ENCODE measurements around the gene SUSD1. TPM values are rescaled to one million over a fixed set of nuclear protein-coding genes. Genes with fewer than 3 reads are reported as not detected.
A peak's percentile ranks its signal among the peaks of the same experiment; 100 is the strongest.

SUSD1 gene
- total RNA-seq, 3 donors from 2014 or later: 6.4 to 17.3 (median 13.1) TPM

DNA sequence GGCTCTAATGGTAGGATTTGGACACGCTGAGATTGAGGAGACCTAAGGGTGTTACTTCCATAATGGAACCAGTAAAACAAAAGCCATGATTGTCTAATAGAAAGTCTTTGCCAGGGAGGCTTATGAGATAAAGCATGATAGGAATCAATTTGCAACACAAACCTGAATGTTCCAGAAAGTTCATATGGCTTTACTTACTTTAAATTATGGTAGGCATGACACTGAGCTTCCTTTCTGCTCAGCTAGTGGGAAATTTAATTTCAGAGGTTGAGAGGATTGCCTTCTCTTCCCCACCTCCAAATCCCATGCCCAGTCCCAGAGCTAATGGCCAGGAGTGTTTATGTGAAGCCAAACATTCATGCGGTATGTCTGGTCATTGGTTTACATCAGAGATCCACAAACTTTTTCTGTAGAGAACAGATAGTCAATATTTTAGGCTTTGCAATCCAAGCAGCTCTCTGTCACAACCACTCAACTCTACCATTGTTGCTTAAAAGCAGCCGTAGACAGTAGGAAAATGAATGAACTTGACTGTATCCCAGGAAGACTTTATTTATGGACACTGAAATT, 164.0 kb downstream of the SUSD1 start:
- H3K27me3 ChIP-seq: no peaks in the 10 kb centered on the region
- intact Hi-C loops (cut with DNase I; ENCODE audit: low total_unique reads): no loop called here
- TF ChIP-seq POLR2AphosphoS5 (IDR thresholded peaks at IDR 0.05): no peak
- no peak for TF ChIP-seq POLR2A (IDR thresholded peaks at IDR 0.05)
- TF ChIP-seq, protein P1, sequence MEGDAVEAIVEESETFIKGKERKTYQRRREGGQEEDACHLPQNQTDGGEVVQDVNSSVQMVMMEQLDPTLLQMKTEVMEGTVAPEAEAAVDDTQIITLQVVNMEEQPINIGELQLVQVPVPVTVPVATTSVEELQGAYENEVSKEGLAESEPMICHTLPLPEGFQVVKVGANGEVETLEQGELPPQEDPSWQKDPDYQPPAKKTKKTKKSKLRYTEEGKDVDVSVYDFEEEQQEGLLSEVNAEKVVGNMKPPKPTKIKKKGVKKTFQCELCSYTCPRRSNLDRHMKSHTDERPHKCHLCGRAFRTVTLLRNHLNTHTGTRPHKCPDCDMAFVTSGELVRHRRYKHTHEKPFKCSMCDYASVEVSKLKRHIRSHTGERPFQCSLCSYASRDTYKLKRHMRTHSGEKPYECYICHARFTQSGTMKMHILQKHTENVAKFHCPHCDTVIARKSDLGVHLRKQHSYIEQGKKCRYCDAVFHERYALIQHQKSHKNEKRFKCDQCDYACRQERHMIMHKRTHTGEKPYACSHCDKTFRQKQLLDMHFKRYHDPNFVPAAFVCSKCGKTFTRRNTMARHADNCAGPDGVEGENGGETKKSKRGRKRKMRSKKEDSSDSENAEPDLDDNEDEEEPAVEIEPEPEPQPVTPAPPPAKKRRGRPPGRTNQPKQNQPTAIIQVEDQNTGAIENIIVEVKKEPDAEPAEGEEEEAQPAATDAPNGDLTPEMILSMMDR (IDR thresholded peaks at IDR 0.05): no peak
- H3K4me1 ChIP-seq: no peaks in the 10 kb centered on the region
- H3K9me3 ChIP-seq: no peaks in the 10 kb centered on the region
- no peak for DNase-seq (ENCODE audit: low spot score in 2 of 2)
- no peak overlapping the region for H3K4me3 ChIP-seq
- peak overlapping the region in 1 of 2 donors; percentile 9 for H3K27ac ChIP-seq
- no peaks in the 10 kb centered on the region for H3K36me3 ChIP-seq

DNA sequence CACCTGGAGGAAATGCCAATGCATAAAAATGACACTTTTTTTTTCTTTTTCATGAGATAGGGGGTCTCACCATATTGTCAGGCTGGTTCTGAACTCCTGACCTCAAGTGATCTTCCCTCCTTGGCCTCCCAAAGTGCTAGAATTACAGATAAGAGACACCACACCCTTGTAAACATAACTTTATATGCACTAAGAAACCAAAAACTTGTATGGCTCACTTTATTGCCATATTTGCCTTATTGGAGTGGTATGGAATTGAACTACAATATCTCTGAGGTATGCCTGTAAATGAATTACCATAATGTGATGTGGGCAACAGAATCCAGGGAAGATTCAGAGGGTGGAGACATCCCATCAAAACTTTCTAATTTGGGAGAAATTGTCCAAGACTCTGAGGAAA, 164.6 kb downstream of the SUSD1 start:
- no peaks in the 10 kb centered on the region for H3K36me3 ChIP-seq
- intact Hi-C loops (cut with DNase I; ENCODE audit: low total_unique reads): no loop called here

DNA sequence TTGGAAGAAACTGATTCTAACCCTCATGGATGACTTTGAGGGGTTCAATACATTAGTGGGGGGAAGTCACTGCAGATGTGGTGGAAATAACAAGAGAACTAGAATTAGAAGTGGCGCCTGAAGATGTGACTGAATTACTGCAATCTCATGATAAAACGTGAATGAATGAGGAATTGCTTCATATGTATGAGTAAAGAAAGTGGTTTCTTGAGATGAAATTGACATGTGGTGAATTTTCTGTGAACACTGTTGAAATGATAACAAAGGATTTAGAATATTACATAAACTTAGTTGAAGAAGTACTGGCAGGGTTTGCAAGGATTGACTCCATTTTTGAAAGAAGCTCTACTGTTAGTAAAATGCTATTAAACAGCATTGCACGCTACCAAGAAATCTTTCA, 165.4 kb downstream of the SUSD1 start:
- no peaks in the 10 kb centered on the region for H3K4me1 ChIP-seq
- no peaks in the 10 kb centered on the region for H3K9me3 ChIP-seq
- DNase-seq (ENCODE audit: low spot score in 2 of 2): no peak
- H3K4me3 ChIP-seq: no peak overlapping the region
- H3K27me3 ChIP-seq: no peaks in the 10 kb centered on the region
- H3K36me3 ChIP-seq: no peaks in the 10 kb centered on the region
- no peak for TF ChIP-seq POLR2AphosphoS5 (IDR thresholded peaks at IDR 0.05)
- no peak for TF ChIP-seq POLR2A (IDR thresholded peaks at IDR 0.05)
- TF ChIP-seq, protein P1 (IDR thresholded peaks at IDR 0.05): no peak
- no peak overlapping the region for H3K27ac ChIP-seq
- intact Hi-C loops (cut with DNase I; ENCODE audit: low total_unique reads): no loop called here

More for the DNA sequence above, 164.6 kb downstream of the SUSD1 start:
- no peak overlapping the region for H3K27ac ChIP-seq
- H3K4me1 ChIP-seq: no peaks in the 10 kb centered on the region
- no peaks in the 10 kb centered on the region for H3K27me3 ChIP-seq
- TF ChIP-seq POLR2AphosphoS5 (IDR thresholded peaks at IDR 0.05) (no peak), POLR2A (IDR thresholded peaks at IDR 0.05) (no peak)
- TF ChIP-seq, protein P1 (IDR thresholded peaks at IDR 0.05): no peak
- no peak for DNase-seq (ENCODE audit: low spot score in 2 of 2)
- H3K9me3 ChIP-seq: no peaks in the 10 kb centered on the region
- H3K4me3 ChIP-seq: no peak overlapping the region

DNA sequence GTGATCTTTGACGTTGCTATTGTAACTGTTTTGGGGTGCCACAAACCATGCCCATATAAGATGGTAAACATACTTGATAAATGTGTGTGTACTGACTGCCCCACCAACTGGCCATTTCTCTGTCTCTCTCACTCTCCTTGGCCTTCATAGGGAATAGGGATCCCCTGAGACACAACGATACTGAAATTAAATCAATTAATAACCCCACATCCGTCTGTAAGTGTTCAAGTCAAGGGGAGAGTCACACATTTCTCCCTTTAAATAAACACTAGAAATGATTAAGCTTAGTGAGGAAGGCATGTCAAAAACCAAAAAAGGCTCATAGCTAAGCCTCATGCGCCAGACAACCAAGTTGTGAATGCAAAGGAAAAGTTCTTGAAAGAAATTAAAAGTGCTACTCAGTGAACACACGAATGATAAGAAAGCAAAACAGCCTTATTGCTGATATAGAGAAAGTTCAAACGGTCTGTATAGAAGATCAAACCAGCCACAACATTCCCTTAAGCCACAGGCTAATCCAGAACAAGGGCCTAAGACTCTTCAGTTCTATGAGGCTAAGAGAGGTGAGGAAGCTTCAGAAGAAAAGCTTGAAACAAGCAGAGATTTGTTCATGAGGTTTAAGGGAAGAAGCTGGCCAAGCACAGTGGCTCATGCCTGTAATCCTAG, 167.4 kb downstream of the SUSD1 start:
- no peak for DNase-seq (ENCODE audit: low spot score in 2 of 2)
- H3K9me3 ChIP-seq: no peaks in the 10 kb centered on the region
- TF ChIP-seq POLR2A (IDR thresholded peaks at IDR 0.05) (no peak), POLR2AphosphoS5 (IDR thresholded peaks at IDR 0.05) (no peak)
- TF ChIP-seq, protein P1 (IDR thresholded peaks at IDR 0.05): no peak
- no peaks in the 10 kb centered on the region for H3K4me1 ChIP-seq
- H3K27ac ChIP-seq: no peak overlapping the region
- intact Hi-C loops (cut with DNase I; ENCODE audit: low total_unique reads): no loop called here
- no peaks in the 10 kb centered on the region for H3K27me3 ChIP-seq
- H3K36me3 ChIP-seq: no peaks in the 10 kb centered on the region
- H3K4me3 ChIP-seq: no peak overlapping the region

DNA sequence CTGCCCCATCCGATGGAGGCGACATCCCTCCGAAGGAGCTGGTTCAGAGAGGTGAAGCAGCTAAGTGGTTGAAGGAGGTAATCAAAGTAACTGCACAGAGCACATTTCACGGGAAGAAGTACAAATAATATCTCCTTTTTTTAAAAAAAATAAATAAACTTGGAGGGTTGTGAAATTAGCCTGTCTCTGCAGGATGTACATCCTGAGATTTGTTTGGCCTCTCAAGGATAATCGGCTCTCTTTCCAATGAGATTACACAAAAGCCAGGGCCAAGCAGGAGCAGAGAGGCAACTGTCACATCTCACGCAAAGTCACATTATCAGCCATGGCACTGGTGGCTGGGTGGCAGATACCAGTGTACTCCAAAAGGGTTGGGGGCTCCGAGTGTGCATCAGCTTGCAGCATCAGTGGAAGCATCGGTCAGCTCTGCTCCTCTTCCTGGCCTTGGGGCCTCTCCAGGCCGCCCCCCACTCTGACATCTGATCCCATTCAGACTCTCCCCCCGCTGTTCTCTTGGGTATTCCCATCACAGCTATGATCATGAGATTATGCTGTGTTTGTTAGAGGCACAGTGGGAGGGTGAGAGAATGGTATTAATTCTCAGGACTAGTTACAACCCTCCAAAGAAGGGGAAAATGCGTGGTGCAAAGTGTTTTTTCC, 168.6 kb downstream of the SUSD1 start:
- intact Hi-C loops (cut with DNase I; ENCODE audit: low total_unique reads): no loop called here
- no peak for DNase-seq (ENCODE audit: low spot score in 2 of 2)
- Histone ChIP-seq H3K9me3 (no peaks in the 10 kb centered on the region), H3K36me3 (no peaks in the 10 kb centered on the region), H3K4me1 (no peaks in the 10 kb centered on the region), H3K27ac (no peak overlapping the region), H3K27me3 (no peaks in the 10 kb centered on the region), H3K4me3 (no peak overlapping the region)
- TF ChIP-seq POLR2A (IDR thresholded peaks at IDR 0.05) (no peak), POLR2AphosphoS5 (IDR thresholded peaks at IDR 0.05) (no peak)
- TF ChIP-seq, protein P1 (IDR thresholded peaks at IDR 0.05): no peak
